ENCODE results near the gene CENPK. TPM values are rescaled to one million over a fixed set of nuclear protein-coding genes. Genes with fewer than 3 reads are reported as not detected.

Gene CENPK
- total RNA-seq, 1 experiment from 2014 or later: 46.0 TPM

DNA sequence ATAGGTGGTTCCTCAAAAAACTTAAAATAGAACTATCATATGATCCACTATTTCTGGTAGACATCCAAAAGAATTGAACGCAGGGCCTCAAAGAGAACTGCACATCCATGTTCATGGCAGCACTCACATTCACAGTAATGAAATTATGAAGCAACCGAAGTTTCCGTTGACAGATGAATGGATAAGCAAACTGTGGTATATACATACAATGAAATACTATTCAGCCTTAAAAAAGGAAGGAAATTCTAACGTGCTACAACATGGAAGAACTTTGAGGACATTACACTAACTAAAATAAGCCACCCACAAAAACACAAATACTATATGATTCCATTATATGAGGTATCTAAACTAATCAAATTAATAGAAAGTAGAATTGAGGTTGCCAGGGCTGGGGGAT is 18.5 kb downstream of the CENPK start:
- Histone ChIP-seq H3K79me1 (ENCODE audit: insufficient read depth, low read depth, low read length, poor library complexity, severe bottlenecking) (no peaks in the 10 kb centered on the region), H3K4ac (ENCODE audit: low read depth, low read length) (no peak overlapping the region), H2AFZ (ENCODE audit: low read length) (no peak overlapping the region), H4K5ac (ENCODE audit: insufficient read length, low read depth, low read length) (no peak overlapping the region), H3K23me2 (ENCODE audit: insufficient read length, low read depth, low read length, poor library complexity, severe bottlenecking) (no peaks in the 10 kb centered on the region), H2BK120ac (ENCODE audit: low read depth, low read length, poor library complexity, severe bottlenecking) (no peak overlapping the region), H4K20me1 (ENCODE audit: control insufficient read depth, insufficient read depth, insufficient read length) (peaks cover 2% of the 10 kb centered on the region), H3K27me3 (ENCODE audit: insufficient read depth, low read length) (no peaks in the 10 kb centered on the region), H3K4me2 (ENCODE audit: insufficient read depth, insufficient read length, low read length) (no peak overlapping the region), H3K9ac (ENCODE audit: extremely low read depth, insufficient read length, low read length) (no peak overlapping the region), H3K18ac (ENCODE audit: insufficient read length, low read depth, low read length) (no peak overlapping the region), H2BK20ac (ENCODE audit: low read depth, low read length, poor library complexity, severe bottlenecking) (no peak overlapping the region), H2BK15ac (ENCODE audit: low read depth, low read length) (no peak overlapping the region), H3T11ph (ENCODE audit: low read length) (no peak overlapping the region), H3K27ac (ENCODE audit: insufficient read length, low read depth, low read length) (no peak overlapping the region), H2BK12ac (ENCODE audit: insufficient read length, low read depth, low read length) (no peak overlapping the region), H3K79me2 (ENCODE audit: insufficient read depth, low read length) (no peaks in the 10 kb centered on the region), H4K91ac (ENCODE audit: insufficient read length, low read depth, low read length) (no peak overlapping the region), H2BK5ac (ENCODE audit: insufficient read length, low read length) (no peak overlapping the region), H3K14ac (ENCODE audit: insufficient read depth, low read length) (no peak overlapping the region), H3K56ac (ENCODE audit: insufficient read length, low read depth, low read length) (no peak overlapping the region), H3K4me1 (ENCODE audit: insufficient read depth, low read length) (no peaks in the 10 kb centered on the region), H4K8ac (replicated peaks; ENCODE audit: insufficient read length, low read depth, low read length) (no peak overlapping the region), H3K9me3 (ENCODE audit: control insufficient read depth, low read depth, low read length) (no peaks in the 10 kb centered on the region), H2AK5ac (ENCODE audit: insufficient read length, low read length) (no peak overlapping the region), H3K23ac (ENCODE audit: insufficient read length, low read depth, low read length) (no peak overlapping the region)
- WGBS (ENCODE audit: extremely low coverage, insufficient read length, low lambda C conversion rate): no CpG with 5 or more reads among the region's 4 CpGs
- DNase-seq: no peak
- Mint-ChIP-seq H3K27me3 (ENCODE audit: low read depth) (no peaks in the 10 kb centered on the region), H3K27ac (no peak overlapping the region), H3K36me3 (ENCODE audit: insufficient read depth in 1 of 3, low read depth in 3 of 3) (peaks cover 31 to 77% (median 68%) of the 10 kb centered on the region in 3 experiments), H3K4me1 (no peaks in the 10 kb centered on the region), H3K9me3 (no peaks in the 10 kb centered on the region), H3K4me3 (no peak overlapping the region)
- TF ChIP-seq, protein P1, sequence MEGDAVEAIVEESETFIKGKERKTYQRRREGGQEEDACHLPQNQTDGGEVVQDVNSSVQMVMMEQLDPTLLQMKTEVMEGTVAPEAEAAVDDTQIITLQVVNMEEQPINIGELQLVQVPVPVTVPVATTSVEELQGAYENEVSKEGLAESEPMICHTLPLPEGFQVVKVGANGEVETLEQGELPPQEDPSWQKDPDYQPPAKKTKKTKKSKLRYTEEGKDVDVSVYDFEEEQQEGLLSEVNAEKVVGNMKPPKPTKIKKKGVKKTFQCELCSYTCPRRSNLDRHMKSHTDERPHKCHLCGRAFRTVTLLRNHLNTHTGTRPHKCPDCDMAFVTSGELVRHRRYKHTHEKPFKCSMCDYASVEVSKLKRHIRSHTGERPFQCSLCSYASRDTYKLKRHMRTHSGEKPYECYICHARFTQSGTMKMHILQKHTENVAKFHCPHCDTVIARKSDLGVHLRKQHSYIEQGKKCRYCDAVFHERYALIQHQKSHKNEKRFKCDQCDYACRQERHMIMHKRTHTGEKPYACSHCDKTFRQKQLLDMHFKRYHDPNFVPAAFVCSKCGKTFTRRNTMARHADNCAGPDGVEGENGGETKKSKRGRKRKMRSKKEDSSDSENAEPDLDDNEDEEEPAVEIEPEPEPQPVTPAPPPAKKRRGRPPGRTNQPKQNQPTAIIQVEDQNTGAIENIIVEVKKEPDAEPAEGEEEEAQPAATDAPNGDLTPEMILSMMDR (conservative IDR thresholded peaks at IDR 0.05): no peak
